ENCODE measurements around the gene SCARB1. TPM values are rescaled to one million over a fixed set of nuclear protein-coding genes. Genes with fewer than 3 reads are reported as not detected.

The SCARB1 gene
- total RNA-seq, 1 experiment from 2014 or later: 68.3 TPM

- no peak for TF ChIP-seq NR1H2 (CRISPR knock-in tag; IDR thresholded peaks at IDR 0.05)
Observed at GRCh38 chr12:124847113-124848074, 16.3 kb downstream of the SCARB1 start (continued).

- no peak overlapping the region for H3K4me3 Mint-ChIP-seq
- H3K9me3 Mint-ChIP-seq: no peaks in the 10 kb centered on the region
- no peak for TF ChIP-seq MLX (CRISPR knock-in tag; IDR thresholded peaks at IDR 0.05)
- TF ChIP-seq CREM (CRISPR knock-in tag; IDR thresholded peaks at IDR 0.05): no peak
- no peak for TF ChIP-seq ATF3 (CRISPR knock-in tag; conservative IDR thresholded peaks at IDR 0.05)
- no peak for TF ChIP-seq NFE2L1 (CRISPR knock-in tag; IDR thresholded peaks at IDR 0.05)
- no peak for TF ChIP-seq RELA (CRISPR knock-in tag; IDR thresholded peaks at IDR 0.05; ENCODE audit: borderline replicate concordance)
- no peak for TF ChIP-seq MAX (CRISPR knock-in tag; IDR thresholded peaks at IDR 0.05)
- no peak for TF ChIP-seq AFF4 (CRISPR knock-in tag; IDR thresholded peaks at IDR 0.05; ENCODE audit: borderline replicate concordance)
- TF ChIP-seq GRHL2 (CRISPR knock-in tag; IDR thresholded peaks at IDR 0.05; ENCODE audit: insufficient replicate concordance, severe bottlenecking): no peak
- DNase-seq (ENCODE audit: low spot score) (no peak), ATAC-seq (no peak)
- peaks cover 9% of the 10 kb centered on the region; the same call in 1 of the 2 replicates for H3K36me3 Mint-ChIP-seq
- peaks cover 15% of the 10 kb centered on the region for H3K4me1 Mint-ChIP-seq
- POLR2A ChIA-PET: no interaction called here
- CTCF ChIA-PET: no interaction called here
- H3K27ac Mint-ChIP-seq: no peak overlapping the region
- H3K27me3 Mint-ChIP-seq (ENCODE audit: low read depth): no peaks in the 10 kb centered on the region
Observed at GRCh38 chr12:124844411-124845397, 19.0 kb downstream of the SCARB1 start.

GRCh38 chr12:124842800-124843510 is 20.7 kb downstream of the SCARB1 start:
- Mint-ChIP-seq H3K4me3 (no peak overlapping the region), H3K27me3 (ENCODE audit: low read depth) (no peaks in the 10 kb centered on the region), H3K4me1 (peaks cover 22% of the 10 kb centered on the region), H3K9me3 (no peaks in the 10 kb centered on the region), H3K36me3 (0 out of 2 replicates have a peak, but pooled peaks cover 3% of the 10 kb centered on the region), H3K27ac (peak overlapping the region; percentile 73; the same call in 1 of the 2 replicates)
- ChIA-PET CTCF (interaction anchor here (0.6 to 1.9 kb wide), 3 partner anchors 64 to 837 kb away, joined by 3 to 10 read pairs (median 3); no protein-coding TSS in a partner anchor), POLR2A (no interaction called here)
- ATAC-seq (no peak), DNase-seq (ENCODE audit: low spot score) (no peak)
- no peak for TF ChIP-seq JAZF1 (CRISPR knock-in tag; IDR thresholded peaks at IDR 0.05)
- TF ChIP-seq CREM (CRISPR knock-in tag; IDR thresholded peaks at IDR 0.05): no peak
- no peak for TF ChIP-seq E2F5 (CRISPR knock-in tag; IDR thresholded peaks at IDR 0.05)
- TF ChIP-seq ERG (CRISPR knock-in tag; IDR thresholded peaks at IDR 0.05): no peak
- TF ChIP-seq GRHL2 (CRISPR knock-in tag; IDR thresholded peaks at IDR 0.05; ENCODE audit: insufficient replicate concordance, severe bottlenecking): no peak
- no peak for TF ChIP-seq ZNF281 (CRISPR knock-in tag; IDR thresholded peaks at IDR 0.05)
- no peak for TF ChIP-seq ZNF138 (CRISPR knock-in tag; conservative IDR thresholded peaks at IDR 0.05)
- TF ChIP-seq CDX4 (CRISPR knock-in tag; IDR thresholded peaks at IDR 0.05; ENCODE audit: borderline replicate concordance): no peak
- TF ChIP-seq ZNF263 (CRISPR knock-in tag; IDR thresholded peaks at IDR 0.05; ENCODE audit: low read depth): no peak

All from WTC11 (cell line).